NCI-H2029 treated with DMSO at 0.1 percent for 48 hours (cell line): ENCODE data around the gene HDAC8.
"Not testable (repeated sequence)": the region's sequence is repeated elsewhere in the genome, so short reads cannot be mapped to it uniquely, and the experiment has no call there.

Source experiments
- DNase-seq: peaks from one replicate; lab custom pipeline; 2025; lab: John Stamatoyannopoulos, UW

Gene HDAC8

DNA sequence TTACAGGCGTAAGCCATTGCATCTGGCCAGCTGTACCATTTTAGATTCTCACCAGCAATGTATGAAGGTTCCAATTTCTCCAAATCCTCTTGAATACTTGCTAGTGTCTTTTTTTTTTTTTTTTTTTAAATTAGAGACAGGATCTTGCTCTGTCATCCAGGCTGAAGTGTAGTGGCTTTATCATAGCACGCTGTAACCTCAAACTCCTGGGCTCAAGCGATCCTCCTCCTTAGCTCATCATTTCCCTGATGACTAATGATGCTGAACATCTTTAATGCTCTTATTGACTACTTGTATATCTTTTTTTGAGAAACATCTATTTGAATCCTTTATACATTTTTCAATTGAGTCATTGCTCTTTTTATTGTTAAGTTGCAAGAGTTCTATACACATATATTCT is 40.3 kb downstream of the HDAC8 start:
- DNase-seq = no peak

DNA sequence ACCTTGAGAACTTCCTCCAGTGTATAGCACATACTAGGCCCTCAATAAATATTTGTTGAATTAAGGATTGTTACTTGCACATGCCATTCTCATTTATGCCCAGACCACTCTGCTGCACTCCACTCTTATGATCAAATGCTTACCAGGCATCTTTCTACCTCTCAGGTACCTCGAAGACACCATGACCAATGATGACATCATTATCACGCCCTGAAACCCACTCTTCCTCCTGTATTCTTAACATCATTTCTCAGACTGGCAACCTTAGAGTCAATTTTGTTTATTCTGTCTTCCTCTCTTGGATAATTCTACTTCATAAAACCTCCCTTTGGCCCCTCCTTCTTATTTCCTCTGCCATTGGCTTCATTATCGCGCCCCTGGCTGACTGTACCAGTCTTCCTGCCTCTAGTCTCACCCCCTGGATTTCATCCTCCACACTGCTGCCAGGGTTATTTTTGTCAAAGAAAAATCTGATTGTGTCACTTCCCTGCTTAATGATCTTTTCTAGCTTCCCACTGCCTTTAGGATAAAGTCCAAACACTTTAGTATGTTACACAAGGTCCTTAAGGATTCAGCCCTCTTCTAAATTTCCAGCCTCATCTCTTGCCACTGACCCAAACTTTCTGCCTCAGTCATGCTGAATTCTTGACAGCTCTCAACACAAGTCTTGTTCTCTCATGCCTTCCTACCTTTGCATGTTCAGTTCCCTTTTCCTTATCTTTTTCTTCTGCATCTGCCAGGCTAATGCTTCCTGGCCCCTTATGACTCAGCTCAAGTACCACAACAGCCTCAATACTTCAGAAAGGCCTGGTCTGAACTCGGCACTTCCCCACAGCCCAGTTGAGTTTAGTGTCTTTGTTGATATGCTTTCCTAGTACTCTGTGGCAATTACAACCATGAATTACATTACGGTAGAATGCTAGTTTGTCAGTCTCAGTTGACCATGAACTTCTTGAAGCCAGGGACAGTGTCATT is 45.8 kb downstream of the HDAC8 start:
- no peak for DNase-seq

DNA sequence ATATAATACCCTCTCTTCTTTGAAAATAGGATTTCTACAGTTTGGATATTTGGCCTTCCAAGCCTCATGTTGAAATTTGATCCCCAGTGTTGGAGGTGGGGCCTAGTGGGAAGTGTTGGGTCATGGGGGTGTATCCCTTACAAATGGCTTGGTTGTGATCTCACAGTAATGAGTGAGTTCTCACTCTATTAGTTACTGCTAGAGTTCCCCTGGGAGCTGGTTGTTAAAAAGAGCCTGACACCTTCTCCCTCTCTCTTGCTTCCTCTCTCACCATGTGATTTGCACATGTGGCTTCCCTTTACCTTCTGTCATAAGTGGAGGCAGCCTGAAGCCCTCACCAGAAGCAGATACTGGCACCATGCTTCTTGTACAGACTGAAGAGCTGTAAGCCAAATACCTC is 73.9 kb downstream of the HDAC8 start:
- DNase-seq = no peak

DNA sequence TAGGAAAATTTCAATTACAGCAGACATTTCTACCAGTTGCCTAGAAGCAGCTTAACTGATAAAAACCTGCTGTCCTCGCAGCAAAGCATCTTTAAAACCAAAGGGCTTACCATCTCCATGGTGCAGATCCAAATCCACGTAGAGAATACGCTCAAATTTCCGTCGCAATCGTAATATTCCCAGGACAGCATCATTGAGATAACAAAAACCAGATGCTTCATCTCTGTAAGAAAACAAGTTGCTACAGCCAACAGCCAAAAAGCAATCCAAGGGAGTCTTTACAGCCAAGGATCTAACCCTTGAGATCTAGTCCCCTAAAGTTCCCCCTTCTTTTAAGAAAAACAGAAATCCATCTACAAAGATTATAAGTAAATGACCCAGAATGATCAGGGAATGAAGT is 77.6 kb downstream of the HDAC8 start:
- DNase-seq = no peak

DNA sequence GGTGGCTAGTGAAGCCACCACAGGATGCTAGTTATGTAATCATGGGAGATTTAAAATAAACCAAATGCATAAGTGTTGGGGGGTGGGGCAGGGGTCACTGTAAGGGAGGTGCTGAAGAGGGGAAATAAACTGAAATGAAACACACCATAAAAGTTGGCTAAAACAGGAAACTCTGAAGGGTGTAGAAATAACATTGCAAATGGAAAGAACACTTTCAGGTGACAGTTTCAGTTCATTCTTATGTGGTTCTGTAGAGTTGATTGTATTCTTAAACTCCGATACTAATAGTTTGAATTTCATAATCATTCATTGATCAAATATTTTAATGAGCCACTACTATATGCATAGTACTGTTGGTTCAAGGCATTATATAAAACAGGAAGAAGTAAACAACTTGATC is 80.1 kb downstream of the HDAC8 start:
- DNase-seq = no peak

DNA sequence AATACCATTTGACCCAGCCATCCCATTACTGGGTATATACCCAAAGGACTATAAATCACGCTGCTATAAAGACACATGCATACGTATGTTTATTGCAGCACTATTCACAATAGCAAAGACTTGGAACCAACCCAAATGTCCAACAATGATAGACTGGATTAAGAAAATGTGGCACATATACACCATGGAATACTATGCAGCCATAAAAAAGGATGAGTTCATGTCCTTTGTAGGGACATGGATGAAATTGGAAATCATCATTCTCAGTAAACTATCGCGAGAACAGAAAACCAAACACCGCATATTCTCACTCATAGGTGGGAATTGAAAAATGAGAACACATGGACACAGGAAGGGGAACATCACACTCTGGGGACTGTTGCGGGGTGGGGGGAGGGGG is 82.4 kb downstream of the HDAC8 start:
- DNase-seq = not testable (repeated sequence)

DNA sequence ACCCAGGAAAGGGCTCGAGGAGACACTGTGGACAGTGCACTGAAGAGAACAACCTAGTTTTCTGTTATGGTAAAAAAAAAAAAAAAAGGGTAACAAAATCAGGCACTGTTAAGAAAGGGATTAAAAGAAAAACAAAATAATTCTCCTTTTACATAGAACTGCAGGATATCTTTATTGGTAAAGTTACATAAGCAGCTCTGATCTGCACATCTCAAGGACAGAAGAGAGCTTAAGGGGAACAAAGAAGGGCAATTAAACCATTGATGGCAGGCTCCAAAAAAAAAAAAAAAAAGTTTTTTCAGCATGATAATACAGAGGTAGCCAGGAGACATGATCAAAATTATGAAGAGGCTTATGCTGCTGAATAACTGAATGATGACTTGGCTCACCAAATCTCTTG is 85.0 kb downstream of the HDAC8 start:
- DNase-seq = no peak

DNA sequence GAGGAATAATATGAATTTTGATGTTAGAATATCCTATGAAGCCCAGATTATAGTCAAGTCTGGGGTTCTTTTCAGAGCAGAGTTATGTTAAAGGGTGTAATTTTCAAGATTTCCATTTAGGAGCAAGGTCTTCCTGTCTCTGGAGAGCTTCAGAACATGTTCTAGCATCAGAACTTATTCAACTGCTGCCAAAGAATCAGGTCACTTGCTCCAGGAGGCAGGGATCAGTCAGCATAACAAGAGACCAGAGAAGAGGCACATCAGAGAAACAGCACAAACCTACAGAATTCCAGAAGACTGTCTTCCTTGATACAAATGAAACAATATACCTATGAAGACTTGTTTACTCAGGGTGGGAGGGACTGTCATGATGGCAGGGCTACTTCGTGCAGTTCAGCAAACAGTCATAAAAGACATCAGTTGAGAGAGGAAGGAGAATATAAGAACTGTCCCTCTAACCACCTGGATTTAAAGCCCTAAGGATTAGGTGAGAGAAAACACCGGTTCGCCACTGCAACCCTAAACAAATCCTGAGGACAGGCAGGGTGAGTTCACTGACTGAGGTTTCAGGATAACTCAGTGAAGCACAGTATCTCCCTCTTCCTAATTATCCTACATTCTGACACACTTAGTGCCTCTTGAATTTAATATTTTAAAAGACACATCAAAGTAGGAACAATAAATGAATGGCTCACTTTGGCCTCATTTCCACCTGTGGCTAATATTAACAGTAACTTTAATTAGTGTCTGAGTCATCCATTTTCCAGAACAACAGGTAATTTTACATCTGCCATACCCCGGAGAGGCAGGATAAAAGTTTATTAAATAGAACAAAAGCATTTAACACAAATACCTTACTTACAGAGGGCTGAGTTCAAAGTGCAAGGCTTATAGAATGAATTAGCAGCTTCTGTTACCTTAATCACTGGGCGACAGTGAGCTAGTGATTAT is 93.0 kb downstream of the HDAC8 start:
- DNase-seq = no peak

DNA sequence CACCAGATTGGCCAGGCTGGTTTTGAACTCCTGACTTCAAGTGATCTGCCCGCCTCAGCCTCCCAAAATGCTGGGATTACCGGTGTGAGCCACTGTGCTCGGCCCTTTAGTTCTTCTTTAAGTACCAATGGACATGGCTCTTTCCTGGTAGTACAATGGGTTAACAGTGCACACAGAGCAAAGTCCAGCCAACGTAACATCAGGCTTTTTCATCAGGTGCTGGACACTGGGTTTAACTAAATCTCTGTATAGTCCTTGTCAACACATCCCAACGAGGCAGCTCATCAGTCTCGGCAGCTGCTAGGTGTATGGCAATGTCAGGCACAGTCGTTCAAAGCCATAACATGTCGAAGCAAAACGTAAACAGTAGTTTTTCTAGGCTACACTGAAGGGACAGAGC is 93.8 kb downstream of the HDAC8 start:
- DNase-seq = no peak

DNA sequence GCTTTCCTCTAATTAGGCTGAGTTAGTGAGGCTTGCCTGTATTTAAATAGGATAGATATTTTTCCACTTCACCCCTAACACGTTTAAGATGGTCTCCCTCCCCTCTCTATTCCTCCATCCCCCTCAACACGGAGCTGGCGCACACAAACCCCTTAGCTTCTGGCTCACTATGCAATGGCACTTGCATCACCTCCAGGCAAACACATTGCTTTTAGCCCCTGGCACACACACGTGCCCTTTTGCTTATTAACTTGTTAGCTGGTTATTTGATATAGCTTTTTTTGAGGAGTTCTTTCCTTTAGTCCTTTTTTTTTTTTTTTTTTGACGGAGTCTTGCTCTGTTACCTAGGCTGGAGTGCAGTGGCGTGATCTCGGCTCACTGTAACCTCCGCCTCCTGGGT is 94.3 kb downstream of the HDAC8 start:
- DNase-seq = no peak

DNA sequence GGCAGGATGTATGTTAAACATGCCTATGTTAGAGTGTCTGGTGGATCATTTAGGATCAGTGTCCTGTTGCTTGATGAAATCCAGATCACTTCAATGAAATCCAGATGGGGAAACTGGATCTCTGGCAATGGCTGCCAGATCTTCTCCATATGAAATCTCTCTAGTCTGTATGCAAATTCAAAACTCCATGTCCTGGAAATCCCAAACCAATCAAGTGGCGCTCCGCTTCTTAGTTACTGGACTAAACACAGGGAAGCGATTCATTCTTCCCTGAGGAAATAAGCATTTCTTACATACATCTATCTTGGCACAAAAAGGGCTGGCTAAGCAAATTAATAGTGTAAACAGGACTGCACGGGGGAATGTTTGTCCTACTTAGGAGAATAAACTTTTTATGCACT is 94.9 kb downstream of the HDAC8 start:
- DNase-seq = no peak

DNA sequence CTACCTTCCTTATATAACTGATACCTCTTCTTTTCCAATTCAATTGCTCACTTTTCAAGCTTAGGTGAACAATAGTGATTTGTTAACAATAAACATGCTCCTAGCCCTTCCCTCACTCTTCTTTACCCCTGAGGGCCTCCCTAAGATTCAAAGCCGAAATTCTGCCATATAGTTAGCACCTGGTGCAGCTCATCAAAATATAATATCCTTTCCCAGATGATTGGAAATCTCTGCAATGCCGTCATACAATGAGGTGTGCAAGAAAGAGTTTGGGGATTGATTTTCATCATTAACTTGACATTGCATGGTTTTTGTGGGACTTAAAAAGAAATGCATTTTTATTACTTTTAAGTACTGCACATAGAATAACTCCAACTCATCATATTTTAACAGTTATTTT is 95.3 kb downstream of the HDAC8 start:
- no peak for DNase-seq

DNA sequence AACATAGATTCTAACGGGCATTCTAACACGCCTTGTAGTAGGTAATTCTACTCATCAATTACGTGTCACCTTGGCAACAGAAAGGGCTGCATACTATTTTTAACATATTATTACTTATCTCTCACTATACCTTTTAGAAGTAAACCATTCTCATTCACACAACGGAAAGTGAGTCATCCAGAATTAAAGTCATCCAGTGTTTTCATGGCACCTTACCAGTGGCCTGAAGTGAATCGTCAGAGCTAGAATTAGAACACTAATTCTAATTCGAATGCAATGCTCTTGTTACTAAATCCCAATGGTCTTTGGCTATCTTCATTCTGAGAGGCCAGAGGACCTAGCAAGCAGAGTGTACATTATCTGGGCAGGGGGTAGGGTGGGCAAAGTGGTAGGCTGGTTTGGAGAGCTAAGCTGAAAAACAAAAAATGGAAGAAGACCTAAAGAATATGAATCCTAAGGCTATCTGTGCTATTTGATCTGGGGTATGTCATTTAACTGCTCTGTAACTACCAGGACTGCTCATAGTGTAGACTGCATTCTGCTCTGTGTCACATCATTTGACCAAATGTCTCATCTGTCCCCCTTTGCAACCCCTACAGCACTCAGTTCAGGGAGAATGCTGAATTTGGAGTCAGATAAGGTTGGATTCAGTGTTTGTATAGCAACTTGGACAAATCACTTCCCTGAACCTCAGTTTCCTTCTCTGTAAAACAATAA is 96.5 kb downstream of the HDAC8 start:
- DNase-seq = no peak

DNA sequence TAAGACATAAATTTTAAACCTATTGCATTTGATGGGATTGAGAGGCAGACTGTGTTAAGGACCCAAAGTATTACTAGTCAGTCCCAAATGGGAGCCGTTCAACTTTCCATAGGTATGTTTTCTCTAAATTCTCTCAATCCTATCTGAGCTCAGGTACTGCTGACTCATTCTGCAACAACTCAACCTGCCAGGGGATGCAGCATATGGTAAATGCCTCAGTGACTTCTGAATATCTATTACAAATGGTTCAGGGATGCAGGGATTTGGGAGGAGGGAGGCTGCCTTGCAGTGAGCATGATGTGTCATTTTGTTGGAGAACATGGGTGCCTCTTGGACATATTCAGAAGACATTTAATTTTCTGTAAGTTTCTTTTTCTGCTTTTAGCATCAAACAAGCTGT is 97.3 kb downstream of the HDAC8 start:
- no peak for DNase-seq

DNA sequence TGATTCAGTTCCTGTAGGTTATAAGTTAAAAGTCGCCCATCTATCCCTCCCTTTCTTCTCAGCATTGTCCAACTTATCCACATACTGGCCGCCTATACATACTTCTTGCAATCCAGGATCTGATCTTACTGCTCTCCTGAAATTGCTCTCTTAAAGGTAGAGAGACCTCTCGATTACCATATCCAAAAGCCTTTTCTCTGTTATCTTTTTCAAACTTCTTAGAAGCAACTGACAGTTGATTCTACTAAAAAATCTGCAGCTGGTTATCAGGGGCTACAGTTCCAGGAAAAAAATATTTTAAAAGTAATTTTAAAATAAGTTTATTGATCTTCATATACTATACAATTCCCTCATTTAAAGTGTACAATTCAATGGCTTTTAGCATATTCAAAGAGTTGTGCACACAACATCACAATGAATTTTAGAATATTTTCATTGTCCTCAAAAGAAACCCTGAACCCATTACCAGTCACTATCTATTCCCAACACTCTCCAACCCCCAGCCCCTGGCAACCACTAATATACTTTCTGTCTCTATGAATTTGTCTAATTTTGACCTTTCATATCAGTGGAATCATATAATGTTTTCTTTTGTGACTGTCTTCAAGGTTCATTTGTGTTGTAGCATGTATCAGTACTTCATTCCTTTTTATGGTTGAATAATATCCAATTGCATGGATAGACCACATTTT is 102.0 kb downstream of the HDAC8 start:
- DNase-seq = no peak

DNA sequence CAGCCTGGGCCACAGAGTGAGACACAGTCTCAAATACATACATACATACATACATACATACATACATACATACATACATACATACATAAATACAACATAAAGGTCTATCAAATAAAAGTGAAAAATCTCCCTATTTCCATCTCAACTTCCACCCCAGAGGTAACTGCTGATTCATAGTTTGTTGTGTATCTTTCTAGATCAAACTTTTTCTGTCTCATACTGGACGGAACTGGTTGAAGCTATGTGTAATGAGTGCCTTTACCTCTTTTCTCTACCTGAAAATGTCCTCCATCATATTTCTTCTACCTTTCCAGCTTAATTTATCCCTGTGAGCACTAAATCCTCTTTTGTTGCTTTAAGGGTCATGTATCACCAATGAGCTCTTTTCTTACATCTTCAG is 102.5 kb downstream of the HDAC8 start:
- no peak for DNase-seq

DNA sequence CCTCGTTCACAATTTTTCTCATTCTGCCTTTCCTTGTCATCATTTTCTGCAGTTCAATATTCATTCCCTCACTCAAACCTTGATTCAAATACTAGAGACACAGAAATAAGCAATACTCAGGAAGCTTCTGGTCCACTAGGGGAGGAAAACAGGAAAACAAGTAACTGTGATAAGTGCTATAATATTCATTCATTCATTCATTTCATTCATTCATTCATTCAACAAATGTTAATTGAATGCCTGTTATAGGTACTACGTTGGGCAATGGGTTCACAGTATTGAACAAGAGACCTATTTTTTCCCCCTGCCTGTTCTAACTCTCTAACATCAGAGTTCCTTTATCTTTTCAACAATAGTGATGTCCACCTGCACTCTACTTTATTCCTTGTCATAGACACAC is 104.0 kb downstream of the HDAC8 start:
- DNase-seq = no peak

DNA sequence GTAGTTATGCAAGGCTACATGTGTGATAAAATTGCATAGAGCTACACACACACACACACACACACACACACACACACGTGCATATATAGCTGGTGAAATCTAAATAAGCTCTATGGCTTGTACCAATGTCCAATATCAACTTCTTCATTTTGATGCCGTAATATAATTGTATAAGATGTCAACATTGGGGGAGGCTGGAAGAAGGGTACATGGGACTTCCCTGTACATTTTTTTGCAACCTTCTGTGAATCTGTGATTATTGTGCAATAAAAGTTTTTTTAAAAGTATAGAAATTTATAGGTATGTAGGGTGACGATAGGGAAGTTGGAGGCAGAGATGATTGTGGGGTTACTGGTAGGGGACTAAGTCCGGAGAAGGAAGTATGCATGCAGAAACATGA is 105.5 kb downstream of the HDAC8 start:
- DNase-seq = no peak

DNA sequence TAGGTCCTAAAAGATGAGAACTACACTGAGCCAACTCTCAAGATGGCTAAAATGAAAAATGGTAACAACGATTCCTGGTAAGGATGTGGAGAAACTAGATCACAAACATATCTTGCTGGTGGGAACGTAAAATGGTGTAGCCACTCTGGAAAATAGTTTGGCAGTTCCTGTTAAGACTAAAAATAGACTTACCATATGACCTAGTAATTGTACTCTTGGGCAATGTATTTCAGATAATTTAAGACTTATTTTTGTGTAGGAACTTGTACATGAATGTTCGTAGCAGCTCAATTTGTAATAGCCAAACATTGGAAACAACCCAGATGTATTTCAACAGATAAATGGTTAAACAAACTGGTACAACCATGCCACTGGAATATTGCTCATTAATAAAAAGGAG is 106.2 kb downstream of the HDAC8 start:
- DNase-seq = no peak

DNA sequence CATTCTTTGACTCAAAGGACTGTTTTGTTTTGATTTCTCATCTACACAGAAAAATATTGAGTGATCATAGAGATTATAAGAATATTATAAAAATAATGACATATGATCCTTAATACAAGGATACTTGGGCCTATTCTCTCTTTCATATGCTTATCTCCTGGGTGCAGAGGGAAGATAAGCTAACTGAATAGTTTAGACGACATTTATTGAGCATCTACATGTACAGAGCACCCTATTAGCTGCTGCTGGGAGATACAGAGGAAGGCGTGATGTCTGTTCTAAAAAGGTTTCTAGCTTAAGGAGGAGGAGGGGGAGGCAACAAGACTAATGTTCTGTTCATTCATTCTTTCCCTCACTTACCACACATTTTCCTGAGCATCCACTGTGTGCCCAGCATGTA is 106.8 kb downstream of the HDAC8 start:
- DNase-seq = no peak

DNA sequence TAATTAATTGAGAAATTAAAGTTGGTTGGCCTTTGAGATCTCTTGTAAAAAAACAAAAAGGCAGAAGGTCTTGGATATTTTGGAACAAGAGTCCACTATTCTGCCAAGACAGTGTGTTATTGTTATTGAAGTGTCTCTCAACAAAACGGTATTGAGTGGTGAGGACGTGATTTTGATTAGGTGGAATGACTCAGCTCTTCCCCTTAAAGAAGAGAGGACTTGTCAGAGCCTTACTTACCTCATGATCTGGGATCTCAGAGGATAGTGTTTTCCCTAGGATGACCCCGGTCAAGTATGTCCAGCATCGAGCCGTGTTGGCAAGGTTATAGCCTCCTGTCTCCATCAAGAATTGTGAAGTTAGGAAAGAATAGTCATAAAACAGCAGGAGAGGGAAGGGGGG is 110.9 kb downstream of the HDAC8 start:
- no peak for DNase-seq

DNA sequence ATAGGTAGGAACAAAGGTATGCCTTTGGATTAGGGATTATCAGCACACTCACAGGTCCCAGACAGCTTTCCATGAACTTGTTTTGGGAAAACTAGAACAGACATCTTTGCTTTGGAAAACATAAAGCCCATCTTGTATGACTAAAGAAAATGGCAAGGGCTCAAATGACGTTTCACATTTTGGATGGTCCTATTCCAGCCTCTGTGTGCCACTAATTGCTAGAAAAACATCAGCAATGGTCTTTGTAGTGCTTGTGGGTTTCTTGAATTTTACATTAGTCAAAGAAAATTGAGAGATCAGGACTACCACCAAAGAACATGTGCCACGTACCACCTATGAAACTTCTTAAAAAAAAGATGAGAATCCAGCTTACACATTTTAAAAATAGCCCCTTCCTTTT is 111.4 kb downstream of the HDAC8 start:
- DNase-seq = no peak
